B cell (primary cell): ENCODE results near the gene MEA1. TPM values are rescaled to one million over a fixed set of nuclear protein-coding genes. Genes with fewer than 3 reads are reported as not detected.

Source experiments
- ATAC-seq: fragments of 200-7000 bp; cut with Tn5 transposase; one replicate; pipeline ENCODE4 v1.10.0; 2021; ENCODE audit warnings: low read depth, mild to moderate bottlenecking, moderate number of reproducible peaks, moderate library complexity
- CTCF ChIA-PET: fragments of 350-600 bp; sonication (Branson Sonifier 250); formaldehyde crosslinking; loops from one replicate; lab custom pipeline; 2021; ENCODE audit warnings: antibody characterized with exemption, inconsistent platforms; lab: Charles Lee
- POLR2A ChIA-PET: fragments of 350-600 bp; sonication (Branson Sonifier 250); formaldehyde crosslinking; loops from one replicate; lab custom pipeline; 2021; ENCODE audit warnings: antibody characterized with exemption; lab: Charles Lee
- DNase-seq: peaks from one replicate; pipeline ENCODE4 v3.0.0; 2013
- H2AFZ ChIP-seq: 2 replicates; pipeline ENCODE4 v1.6.1; 2012; ENCODE audit warnings: mild to moderate bottlenecking, low read depth, low read length; ENCODE audit not compliant: insufficient read depth, poor library complexity, severe bottlenecking
- H3K27ac ChIP-seq, 2 donors: 1 replicate in 1 of 2; 2 replicates in 1 of 2; pipeline ENCODE4 v1.5.1; 2012 to 2013; ENCODE audit warnings: low read length in 2 of 2, mild to moderate bottlenecking in 2 of 2, moderate library complexity in 1 of 2
- H3K27me3 ChIP-seq, 4 experiments: fragments of 200-600 bp in 1 of 4; sonication (generic) in 1 of 4; replicated peaks in 1 of 4; 1 replicate in 2 of 4; 2 replicates in 2 of 4; pipeline versions ENCODE4 v1.6.1 to v1.7.0; 2013 to 2016; ENCODE audit warnings: low read length in 3 of 4, mild to moderate bottlenecking in 2 of 4, mixed read lengths in 1 of 4, moderate library complexity in 1 of 4; ENCODE audit not compliant: insufficient read depth in 4 of 4, control insufficient read depth in 3 of 4; ENCODE audit errors: control extremely low read depth in 1 of 4
- H3K36me3 ChIP-seq, 2 experiments: replicated peaks in 1 of 2; 1 replicate in 1 of 2; 2 replicates in 1 of 2; pipeline versions ENCODE4 v1.6.1 to v1.7.1; 2013; ENCODE audit warnings: low read length in 1 of 2; ENCODE audit not compliant: insufficient read depth in 2 of 2, control insufficient read depth in 1 of 2; ENCODE audit errors: control extremely low read depth in 1 of 2, extremely low read depth in 1 of 2
- H3K4me1 ChIP-seq, 2 donors: fragments of 200-600 bp in 1 of 2; sonication (generic) in 1 of 2; 1 replicate in 1 of 2; 2 replicates in 1 of 2; pipeline versions ENCODE4 v1.5.1 to v1.6.1; 2013 to 2017; ENCODE audit warnings: low read length in 2 of 2; ENCODE audit not compliant: control insufficient read depth in 2 of 2, insufficient read depth in 2 of 2
- H3K4me2 ChIP-seq: replicated peaks from 2 replicates; pipeline ENCODE3; 2012; ENCODE audit warnings: mild to moderate bottlenecking, low read depth, low read length; ENCODE audit not compliant: poor library complexity, severe bottlenecking
- H3K4me3 ChIP-seq, 5 experiments: fragments of 200-600 bp in 1 of 5; sonication (generic) in 1 of 5; 1 replicate in 3 of 5; 2 replicates in 2 of 5; pipeline versions ENCODE4 v1.5.1 to v1.7.0; 2011 to 2016; ENCODE audit warnings: low read length in 4 of 5, mild to moderate bottlenecking in 4 of 5, low read depth in 2 of 5, control low read depth in 1 of 5, moderate library complexity in 1 of 5; ENCODE audit not compliant: insufficient read depth in 1 of 5; ENCODE audit errors: control extremely low read depth in 1 of 5, extremely low read depth in 1 of 5
- H3K79me2 ChIP-seq: fragments of 200-600 bp; sonication (generic); one replicate; pipeline ENCODE4 v1.6.0; 2016; ENCODE audit warnings: low read length; ENCODE audit not compliant: control insufficient read depth, insufficient read depth
- H3K9ac ChIP-seq: fragments of 200-600 bp; sonication (generic); 2 replicates; pipeline ENCODE4 v1.6.1; 2017; ENCODE audit warnings: mild to moderate bottlenecking, low read length, moderate library complexity
- H3K9me3 ChIP-seq, 3 donors: one replicate each; pipeline versions ENCODE4 v1.6.1 to v1.7.1; 2013; ENCODE audit warnings: low read length in 2 of 3; ENCODE audit not compliant: control insufficient read depth in 2 of 3, insufficient read depth in 1 of 3; ENCODE audit errors: control extremely low read depth in 1 of 3
- H4K20me1 ChIP-seq: 2 replicates; pipeline ENCODE4 v1.6.0; 2012; ENCODE audit warnings: mild to moderate bottlenecking, low read length; ENCODE audit not compliant: insufficient read depth, control insufficient read depth, poor library complexity, severe bottlenecking
- H3K27ac Mint-ChIP-seq: one replicate; pipeline ENCODE4 v1.8.0; 2021; ENCODE audit warnings: mixed read lengths
- H3K27me3 Mint-ChIP-seq: one replicate; pipeline ENCODE4 v1.8.0; 2021; ENCODE audit warnings: mixed read lengths
- H3K4me1 Mint-ChIP-seq: one replicate; pipeline ENCODE4 v1.8.0; 2021; ENCODE audit warnings: mixed read lengths
- H3K4me3 Mint-ChIP-seq: one replicate; pipeline ENCODE4 v1.8.0; 2021; ENCODE audit warnings: mixed read lengths
- H3K9me3 Mint-ChIP-seq: one replicate; pipeline ENCODE4 v1.8.0; 2022; ENCODE audit warnings: mixed read lengths; ENCODE audit not compliant: insufficient read depth
- EZH2 ChIP-seq: IDR thresholded peaks from 2 replicates; pipeline ENCODE4 v1.6.1; 2012; ENCODE audit warnings: borderline replicate concordance, low read depth, mild to moderate bottlenecking, moderate library complexity, low read length; ENCODE audit not compliant: insufficient read depth, poor library complexity, severe bottlenecking
- WGBS: methylation state at CpG from one replicate; pipeline ENCODE4 v1.1.5; 2013; ENCODE audit warnings: missing lambda C conversion rate; ENCODE audit not compliant: insufficient coverage; 5-methylcytosine and 5-hydroxymethylcytosine counted together
- intact Hi-C: fragments of 100-400 bp; cut with micrococcal nuclease; formaldehyde crosslinking; loops from one replicate; pipeline ENCODE4 v1.10.0; 2022
- polyA plus RNA-seq: library from polyadenylated mRNA; depleted of rRNA; stranded (reverse); fragments of >200 nt; gene quantifications from 2 replicates; pipeline ENCODE4 v1.2.3, GENCODE V29; 2012
- total RNA-seq, 2 donors: library from RNA; stranded (reverse); fragments of 120-200 nt in 1 of 2; gene quantifications; 1 replicate in 1 of 2; 2 replicates in 1 of 2; pipeline versions ENCODE4 v1.2.3 to v1.2.4, GENCODE V29; 2013 to 2022
- TF ChIP-seq, protein P1 (sequence below): fragments of 200-600 bp; IDR thresholded peaks from one replicate; pipeline ENCODE4 v1.8.0; 2022; ENCODE audit warnings: antibody characterized with exemption, mild to moderate bottlenecking

MEA1 gene
- total and polyA plus RNA-seq, 2 donors (not counting 1 experiment from before 2014, with no cell fraction given), result 35.7 to 36.7 TPM

DNA sequence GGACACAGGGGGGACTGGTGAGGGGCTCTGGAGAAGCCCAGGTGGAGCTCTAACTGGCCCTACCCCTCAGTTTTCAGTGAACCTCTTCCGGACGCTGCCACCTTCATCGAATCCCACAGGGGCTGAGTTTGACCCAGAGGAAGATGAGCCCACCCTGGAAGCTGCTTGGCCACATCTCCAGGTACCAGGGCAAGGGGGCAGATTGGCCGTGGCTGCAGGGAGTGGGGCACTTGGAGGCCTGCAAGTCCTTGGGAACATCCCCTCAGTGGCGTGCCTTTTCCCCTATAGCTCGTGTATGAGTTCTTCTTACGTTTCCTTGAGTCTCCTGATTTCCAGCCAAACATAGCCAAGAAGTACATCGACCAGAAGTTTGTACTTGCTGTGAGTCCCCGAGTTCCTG is 6.6 kb downstream of the MEA1 start:
- Mint-ChIP-seq H3K4me1 (peaks cover 14% of the 10 kb centered on the region), H3K27ac (no peak overlapping the region), H3K27me3 (no peaks in the 10 kb centered on the region), H3K4me3 (no peak overlapping the region), H3K9me3 (no peaks in the 10 kb centered on the region)
- Histone ChIP-seq H3K9ac (no peak overlapping the region), H3K27ac (no peak overlapping the region), H3K4me3 (no peak overlapping the region), H3K4me1 (peaks cover 0 to 10% of the 10 kb centered on the region in 2 donors), H3K9me3 (no peaks in the 10 kb centered on the region), H4K20me1 (no peaks in the 10 kb centered on the region), H2AFZ (no peak overlapping the region), H3K27me3 (no peaks in the 10 kb centered on the region), H3K36me3 (peaks cover 1 to 54% of the 10 kb centered on the region in 2 experiments), H3K79me2 (peaks cover 38% of the 10 kb centered on the region), H3K4me2 (no peak overlapping the region)
- WGBS, result 97% methylated on average over 9 of the region's 9 CpGs
- intact Hi-C loops, result loop anchor here (5.0 kb wide), 1 partner anchor 135 kb away; no protein-coding TSS in a partner anchor
- DNase-seq, result no peak
- TF ChIP-seq, protein P1, sequence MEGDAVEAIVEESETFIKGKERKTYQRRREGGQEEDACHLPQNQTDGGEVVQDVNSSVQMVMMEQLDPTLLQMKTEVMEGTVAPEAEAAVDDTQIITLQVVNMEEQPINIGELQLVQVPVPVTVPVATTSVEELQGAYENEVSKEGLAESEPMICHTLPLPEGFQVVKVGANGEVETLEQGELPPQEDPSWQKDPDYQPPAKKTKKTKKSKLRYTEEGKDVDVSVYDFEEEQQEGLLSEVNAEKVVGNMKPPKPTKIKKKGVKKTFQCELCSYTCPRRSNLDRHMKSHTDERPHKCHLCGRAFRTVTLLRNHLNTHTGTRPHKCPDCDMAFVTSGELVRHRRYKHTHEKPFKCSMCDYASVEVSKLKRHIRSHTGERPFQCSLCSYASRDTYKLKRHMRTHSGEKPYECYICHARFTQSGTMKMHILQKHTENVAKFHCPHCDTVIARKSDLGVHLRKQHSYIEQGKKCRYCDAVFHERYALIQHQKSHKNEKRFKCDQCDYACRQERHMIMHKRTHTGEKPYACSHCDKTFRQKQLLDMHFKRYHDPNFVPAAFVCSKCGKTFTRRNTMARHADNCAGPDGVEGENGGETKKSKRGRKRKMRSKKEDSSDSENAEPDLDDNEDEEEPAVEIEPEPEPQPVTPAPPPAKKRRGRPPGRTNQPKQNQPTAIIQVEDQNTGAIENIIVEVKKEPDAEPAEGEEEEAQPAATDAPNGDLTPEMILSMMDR, result no peak
- TF ChIP-seq EZH2, result no peak
- ChIA-PET POLR2A (interaction anchor here (0.6 kb wide), 1 partner anchor 8 kb away, joined by 8 read pairs; no protein-coding TSS in a partner anchor), CTCF (interaction anchor here (1.0 kb wide), 1 partner anchor 136 kb away, joined by 3 read pairs; no protein-coding TSS in a partner anchor)
- no peak for ATAC-seq

DNA sequence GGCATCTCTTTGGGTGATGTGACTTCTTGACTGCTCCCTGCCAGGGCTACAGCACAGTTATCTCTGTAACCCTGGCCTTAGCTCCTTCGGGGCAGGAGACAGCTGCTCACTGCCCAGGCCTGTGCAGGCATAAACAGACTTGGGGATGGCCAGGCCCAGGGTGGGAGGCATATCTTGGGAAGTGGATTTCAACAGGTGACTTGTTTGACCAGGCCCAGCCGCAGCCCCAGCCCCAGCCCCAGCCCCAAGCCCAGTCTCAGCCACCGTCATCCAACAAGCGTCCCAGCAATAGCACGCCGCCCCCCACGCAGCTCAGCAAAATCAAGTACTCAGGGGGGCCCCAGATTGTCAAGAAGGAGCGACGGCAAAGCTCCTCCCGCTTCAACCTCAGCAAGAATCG is 7.5 kb downstream of the MEA1 start:
- H3K27me3 ChIP-seq, result no peaks in the 10 kb centered on the region
- Mint-ChIP-seq H3K4me1 (peaks cover 9% of the 10 kb centered on the region), H3K9me3 (no peaks in the 10 kb centered on the region), H3K27me3 (no peaks in the 10 kb centered on the region), H3K4me3 (no peak overlapping the region), H3K27ac (no peak overlapping the region)
- no peak overlapping the region for H3K9ac ChIP-seq
- TF ChIP-seq, protein P1, result no peak
- no peak for TF ChIP-seq EZH2
- no peaks in the 10 kb centered on the region for H3K9me3 ChIP-seq
- ATAC-seq, result no peak
- peaks cover 38% of the 10 kb centered on the region for H3K79me2 ChIP-seq
- POLR2A ChIA-PET, result no interaction called here
- no peak overlapping the region for H2AFZ ChIP-seq
- H3K4me2 ChIP-seq, result no peak overlapping the region
- H3K4me1 ChIP-seq, result peaks cover 0 to 10% of the 10 kb centered on the region in 2 donors
- no peak overlapping the region for H3K4me3 ChIP-seq
- no peak overlapping the region for H3K27ac ChIP-seq
- intact Hi-C loops, result loop anchor here (5.0 kb wide), 1 partner anchor 136 kb away; no protein-coding TSS in a partner anchor
- WGBS, result over 99% methylated on average over 11 of the region's 11 CpGs
- no peak for DNase-seq
- H3K36me3 ChIP-seq, result peaks cover 1 to 45% of the 10 kb centered on the region in 2 experiments
- H4K20me1 ChIP-seq, result no peaks in the 10 kb centered on the region
- CTCF ChIA-PET, result no interaction called here
